HG03439 (cell line): ENCODE results near the gene SPATA21.

Source experiments
- ATAC-seq: cut with Tn5 transposase; IDR thresholded peaks from one replicate; pipeline ENCODE4 v1.9.1; 2021; ENCODE audit warnings: mild to moderate bottlenecking, moderate library complexity; ENCODE audit not compliant: unreplicated experiment

The SPATA21 gene

GRCh38 chr1:16351994-16352841 lies 85.0 kb downstream of the SPATA21 start, which contains the start of gene FBXO42:
TSS of gene FBXO42 (minus strand) at chr1:16352480. CDS start at chr1:16315418, 37,062 bp downstream.
- ATAC-seq = peak; percentile 90

- ATAC-seq = no peak
These were observed 85.7 kb downstream of the SPATA21 start for GRCh38 chr1:16351456-16351993.

GRCh38 chr1:16349847-16350406 lies 87.3 kb downstream of the SPATA21 start:
- no peak for ATAC-seq
